K562 (cell line): ENCODE data around the gene PCNX3. TPM values are rescaled to one million over a fixed set of nuclear protein-coding genes. Genes with fewer than 3 reads are reported as not detected.

ENCODE experiments used
- ATAC-seq: fragments of 200-7000 bp; cut with Tn5 transposase; 3 replicates; pipeline ENCODE4 v1.9.1; 2020; ENCODE audit warnings: moderate library complexity
- BruUV-seq: library from RNA; stranded (reverse); fragments of 400-500 nt; replicated peaks from 2 replicates; lab custom pipeline; 2021; lab: Mats Ljungman, UMichigan
- CTCF ChIA-PET: fragments of 300-600 bp; formaldehyde crosslinking; extraction: SDS; loops from one replicate; lab custom pipeline; 2021; ENCODE audit warnings: low intra/inter-chr PET ratio; lab: Yijun Ruan, JAX
- POLR2A ChIA-PET: fragments of 300-600, 350-650 bp; sonication (Branson Sonifier 250); formaldehyde crosslinking; extraction: SDS; loops from one replicate; lab custom pipeline; 2021; ENCODE audit warnings: antibody characterized with exemption, inconsistent platforms; lab: Yijun Ruan, JAX
- DNase-seq, 4 experiments: peaks; one replicate each; pipeline versions ENCODE4 v3.0.0 to v3.0.0-alpha.2; 2011 to 2018; ENCODE audit warnings: low spot score in 3 of 4, mixed read lengths in 3 of 4; ENCODE audit errors: extremely low read depth in 1 of 4
- FAIRE-seq: peaks from 2 replicates; lab custom pipeline; 2011; peaks lifted over from hg19 to GRCh38; lab: Jason Lieb, UNC
- H2AFZ ChIP-seq: 2 replicates; pipeline ENCODE4 v1.6.0; 2011; ENCODE audit warnings: low read depth, low read length, control low read depth, inconsistent platforms
- H3K27ac ChIP-seq: fragments of 200-600 bp; 3 replicates; pipeline ENCODE4 v1.8.0; 2011; ENCODE audit warnings: low read depth, mild to moderate bottlenecking, control low read depth, inconsistent platforms, low read length, moderate library complexity, mixed read lengths; ENCODE audit errors: extremely low read depth
- H3K27me3 ChIP-seq, 2 experiments: fragments of 300-600 bp in 1 of 2; 2 replicates in 1 of 2; 3 replicates in 1 of 2; pipeline versions ENCODE4 v1.6.0 to v1.8.0; 2011; ENCODE audit warnings: inconsistent platforms in 2 of 2, low read length in 2 of 2, mild to moderate bottlenecking in 1 of 2, mixed read lengths in 1 of 2, moderate library complexity in 1 of 2; ENCODE audit not compliant: control insufficient read depth in 2 of 2, insufficient read depth in 2 of 2
- H3K36me3 ChIP-seq: fragments of 300-600 bp; 3 replicates; pipeline ENCODE4 v1.8.0; 2011; ENCODE audit warnings: mild to moderate bottlenecking, low read length, inconsistent platforms; ENCODE audit not compliant: control insufficient read depth, insufficient read depth
- H3K4me1 ChIP-seq, 2 experiments: fragments of 200-600 bp in 1 of 2; replicated peaks in 1 of 2; 2 replicates in 1 of 2; 3 replicates in 1 of 2; pipeline versions ENCODE4 v1.5.1 to v1.8.0; 2011; ENCODE audit warnings: inconsistent platforms in 2 of 2, low read length in 2 of 2, mild to moderate bottlenecking in 1 of 2, mixed read lengths in 1 of 2, moderate library complexity in 1 of 2; ENCODE audit not compliant: control insufficient read depth in 2 of 2, insufficient read depth in 2 of 2
- H3K4me2 ChIP-seq: 2 replicates; pipeline ENCODE4 v1.6.1; 2011; ENCODE audit warnings: low read length, control low read depth, inconsistent platforms, mixed read lengths; ENCODE audit not compliant: insufficient read depth
- H3K4me3 ChIP-seq: fragments of 200-600 bp; sonication (generic), shearing (Covaris generic); 2 replicates; pipeline ENCODE4 v1.5.1; 2016; ENCODE audit warnings: control low read depth, inconsistent platforms
- H3K79me2 ChIP-seq: fragments of 200-600 bp; 3 replicates; pipeline ENCODE4 v1.8.0; 2011; ENCODE audit warnings: low read length, inconsistent platforms; ENCODE audit not compliant: control insufficient read depth, insufficient read depth
- H3K9ac ChIP-seq, 2 experiments: 2 replicates each; pipeline versions ENCODE4 v1.6.0 to v1.6.1; 2011; ENCODE audit warnings: low read depth in 2 of 2, low read length in 2 of 2, control low read depth in 1 of 2, inconsistent platforms in 1 of 2, mild to moderate bottlenecking in 1 of 2, mixed read lengths in 1 of 2; ENCODE audit not compliant: insufficient read depth in 1 of 2
- H3K9me1 ChIP-seq: one replicate; pipeline ENCODE4 v1.6.0; 2011; ENCODE audit warnings: inconsistent platforms, mild to moderate bottlenecking, low read length, moderate library complexity; ENCODE audit not compliant: control insufficient read depth, insufficient read depth
- H3K9me3 ChIP-seq: replicated peaks from 2 replicates; pipeline ENCODE4 v1.5.1; 2011; ENCODE audit warnings: low read depth, low read length, inconsistent platforms; ENCODE audit not compliant: control insufficient read depth, insufficient read depth
- H4K20me1 ChIP-seq: replicated peaks from 2 replicates; pipeline ENCODE4 v1.6.1; 2011; ENCODE audit warnings: low read length, inconsistent platforms, mixed read lengths; ENCODE audit not compliant: control insufficient read depth, insufficient read depth
- ASH1L ChIP-seq: fragments of 450-650 bp; IDR thresholded peaks from 2 replicates; pipeline ENCODE4 v1.6.1; 2018; ENCODE audit warnings: borderline replicate concordance, mild to moderate bottlenecking, low read depth; ENCODE audit not compliant: partially characterized antibody
- CBX8 ChIP-seq: fragments of 200-600 bp; sonication (generic); IDR thresholded peaks from 2 replicates; pipeline ENCODE4 v1.6.1; 2012; ENCODE audit warnings: borderline replicate concordance, mixed run types, low read depth, mild to moderate bottlenecking, moderate library complexity, mixed read lengths, low read length, control low read depth, inconsistent platforms; ENCODE audit not compliant: poor library complexity, severe bottlenecking; ENCODE audit errors: extremely low read depth
- FIP1L1 ChIP-seq: fragments of 200-400 bp; formaldehyde crosslinking; IDR thresholded peaks from 2 replicates; pipeline ENCODE4 v1.6.1; 2018; ENCODE audit warnings: mild to moderate bottlenecking, low read depth, low read length; ENCODE audit not compliant: poor library complexity, severe bottlenecking
- GABPA ChIP-seq: fragments of 200-800 bp; sonication (Bioruptor generic); conservative IDR thresholded peaks from 2 replicates; pipeline ENCODE4 v1.6.1; 2016; ENCODE audit warnings: low read depth, missing genetic modification characterization, missing compliant biosample characterization
- HMG20A ChIP-seq: fragments of 450-650 bp; formaldehyde crosslinking; conservative IDR thresholded peaks from 2 replicates; pipeline ENCODE4 v1.4.0; 2020; ENCODE audit warnings: mild to moderate bottlenecking, mixed read lengths
- NFIC ChIP-seq: fragments of 450-650 bp; IDR thresholded peaks from 2 replicates; pipeline ENCODE4 v1.6.1; 2017; ENCODE audit warnings: mild to moderate bottlenecking, inconsistent platforms
- PHTF2 ChIP-seq: fragments of 250-450 bp; sonication (Bioruptor Pico); IDR thresholded peaks from 2 replicates; pipeline ENCODE4 v1.5.0; 2021; ENCODE audit warnings: mild to moderate bottlenecking
- TFAM ChIP-seq: fragments of 250-450 bp; sonication (Bioruptor Pico); conservative IDR thresholded peaks from 2 replicates; pipeline ENCODE4 v1.5.0; 2021; ENCODE audit warnings: mild to moderate bottlenecking, moderate library complexity
- U2AF2 ChIP-seq: fragments of 200-400 bp; formaldehyde crosslinking; optimal IDR thresholded peaks from 2 replicates; pipeline ENCODE3; 2017; ENCODE audit warnings: low read depth, mild to moderate bottlenecking, low read length
- XRCC4 ChIP-seq: IDR thresholded peaks from one replicate; pipeline ENCODE4 v1.6.1; 2011; ENCODE audit not compliant: insufficient read depth, insufficient read length; ENCODE audit errors: extremely low read depth
- ZNF140 ChIP-seq: fragments of 250-450 bp; sonication (Bioruptor Pico); IDR thresholded peaks from 2 replicates; pipeline ENCODE4 v1.8.0; 2021; ENCODE audit warnings: moderate library complexity, mild to moderate bottlenecking, inconsistent platforms
- ZNF639 ChIP-seq, 2 experiments: fragments of 200-800 bp in 1 of 2; sonication (Bioruptor generic) in 1 of 2; sonication (generic) in 1 of 2; formaldehyde crosslinking in 1 of 2; IDR thresholded peaks in 1 of 2; conservative IDR thresholded peaks in 1 of 2; 2 replicates each; pipeline versions ENCODE4 v1.5.0 to v1.6.1; 2016 to 2020; ENCODE audit warnings: missing compliant biosample characterization in 1 of 2, missing genetic modification characterization in 1 of 2, missing genetic modification reagents in 1 of 2
- WGBS: fragments of 100-300 bp; shearing (Covaris generic); methylation state at CpG from one replicate; pipeline ENCODE4 v1.1.6; 2016; ENCODE audit warnings: low coverage, mixed read lengths; ENCODE audit not compliant: insufficient coverage; ENCODE audit errors: missing lambda C conversion rate; 5-methylcytosine and 5-hydroxymethylcytosine counted together
- in situ Hi-C: fragments of 300-500 bp; cut with MboI; formaldehyde crosslinking; loops from 4 replicates; pipeline ENCODE4 v1.15.0; 2018; ENCODE audit warnings: inconsistent platforms, mixed read lengths
- intact Hi-C: fragments of 100-400 bp; cut with micrococcal nuclease; formaldehyde crosslinking; loops from 2 replicates; pipeline ENCODE4 v1.14.2; 2022
- polyA plus RNA-seq, 8 experiments: library from polyadenylated mRNA; depleted of rRNA in 4 of 8; stranded (reverse) in 5 of 8; unstranded in 3 of 8; fragments of >200 nt; fragmentation: Nextera tagmentation in 2 of 8; fragmentation: Illumina TruSeq in 1 of 8; extraction: Ambion mirVana in 2 of 8; extraction: Trizol in 1 of 8; gene quantifications; 2 replicates each; pipeline versions ENCODE4 v1.2.1 to v1.2.3, GENCODE V29; 2011 to 2014; ENCODE audit warnings: inconsistent platforms in 1 of 8, missing spikeins in 1 of 8
- total RNA-seq, 7 experiments: library from RNA; depleted of rRNA in 6 of 7; stranded (reverse); fragments of >200 nt in 6 of 7; fragmentation: Illumina TruSeq in 2 of 7; extraction: Trizol in 2 of 7; gene quantifications; 2 replicates each; pipeline versions ENCODE4 v1.2.1 to v1.2.3, GENCODE V29; 2011 to 2021; ENCODE audit warnings: low replicate concordance in 1 of 7
- TF ChIP-seq, protein P1 (sequence below): fragments of 250-450 bp; sonication (Bioruptor Pico); IDR thresholded peaks from 2 replicates; pipeline ENCODE4 v1.8.0; 2022; ENCODE audit warnings: inconsistent platforms
- TF ChIP-seq, protein P2 (sequence below): fragments of 450-650 bp; IDR thresholded peaks from 2 replicates; pipeline ENCODE4 v1.6.1; 2018; ENCODE audit not compliant: partially characterized antibody

The PCNX3 gene
- total and polyA plus RNA-seq, 9 of the 15 experiments (the other 6 are each of a cell fraction or from before 2014, with no cell fraction given) = 0.11 to 47.8 (median 12.8) TPM

- H3K4me2 ChIP-seq = no peak overlapping the region
- H2AFZ ChIP-seq = no peak overlapping the region
- intact Hi-C loops = no loop called here
- FAIRE-seq (no peak), ATAC-seq (no peak), DNase-seq (no peak)
- peaks cover 83% of the 10 kb centered on the region for H3K36me3 ChIP-seq
- H3K4me3 ChIP-seq = no peak overlapping the region
- H3K27me3 ChIP-seq = no peaks in the 10 kb centered on the region
- H3K27ac ChIP-seq = no peak overlapping the region
- ChIA-PET CTCF (no interaction called here), POLR2A (interaction anchor here (0.5 to 1.1 kb wide), 5 partner anchors 13 to 159 kb away, joined by 3 to 4 read pairs (median 3); partner anchors contain the start of gene MALAT1)
- peaks cover 19 to 29% of the 10 kb centered on the region in 2 experiments for H3K4me1 ChIP-seq
- in situ Hi-C loops = no loop called here
- H3K9ac ChIP-seq = no peak overlapping the region
- H3K9me1 ChIP-seq = peaks cover 5% of the 10 kb centered on the region
- no peaks in the 10 kb centered on the region for H3K9me3 ChIP-seq
- H3K79me2 ChIP-seq = peaks cover 21% of the 10 kb centered on the region
- H4K20me1 ChIP-seq = 0 out of 2 replicates have a peak, but pooled peaks cover 4% of the 10 kb centered on the region
- BruUV-seq = no TSS peak
- 88% methylated on average over 7 of the region's 7 CpGs for whole genome bisulfite sequencing
- TF ChIP-seq XRCC4 (no peak), PHTF2 (CRISPR knock-in tag) (no peak), ZNF639 (CRISPR knock-in tag; conservative IDR thresholded peaks at IDR 0.05 in 1 of 2, IDR thresholded peaks at IDR 0.05 in 1 of 2) (no peak), HMG20A (no peak), NFIC (no peak), ZNF140 (CRISPR knock-in tag) (no peak), CBX8 (no peak), TFAM (CRISPR knock-in tag) (no peak), FIP1L1 (no peak), U2AF2 (no peak), GABPA (tag) (no peak), ASH1L (no peak)
- TF ChIP-seq, protein P1, sequence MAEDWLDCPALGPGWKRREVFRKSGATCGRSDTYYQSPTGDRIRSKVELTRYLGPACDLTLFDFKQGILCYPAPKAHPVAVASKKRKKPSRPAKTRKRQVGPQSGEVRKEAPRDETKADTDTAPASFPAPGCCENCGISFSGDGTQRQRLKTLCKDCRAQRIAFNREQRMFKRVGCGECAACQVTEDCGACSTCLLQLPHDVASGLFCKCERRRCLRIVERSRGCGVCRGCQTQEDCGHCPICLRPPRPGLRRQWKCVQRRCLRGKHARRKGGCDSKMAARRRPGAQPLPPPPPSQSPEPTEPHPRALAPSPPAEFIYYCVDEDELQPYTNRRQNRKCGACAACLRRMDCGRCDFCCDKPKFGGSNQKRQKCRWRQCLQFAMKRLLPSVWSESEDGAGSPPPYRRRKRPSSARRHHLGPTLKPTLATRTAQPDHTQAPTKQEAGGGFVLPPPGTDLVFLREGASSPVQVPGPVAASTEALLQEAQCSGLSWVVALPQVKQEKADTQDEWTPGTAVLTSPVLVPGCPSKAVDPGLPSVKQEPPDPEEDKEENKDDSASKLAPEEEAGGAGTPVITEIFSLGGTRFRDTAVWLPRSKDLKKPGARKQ (CRISPR knock-in tag) = no peak
- TF ChIP-seq, protein P2, sequence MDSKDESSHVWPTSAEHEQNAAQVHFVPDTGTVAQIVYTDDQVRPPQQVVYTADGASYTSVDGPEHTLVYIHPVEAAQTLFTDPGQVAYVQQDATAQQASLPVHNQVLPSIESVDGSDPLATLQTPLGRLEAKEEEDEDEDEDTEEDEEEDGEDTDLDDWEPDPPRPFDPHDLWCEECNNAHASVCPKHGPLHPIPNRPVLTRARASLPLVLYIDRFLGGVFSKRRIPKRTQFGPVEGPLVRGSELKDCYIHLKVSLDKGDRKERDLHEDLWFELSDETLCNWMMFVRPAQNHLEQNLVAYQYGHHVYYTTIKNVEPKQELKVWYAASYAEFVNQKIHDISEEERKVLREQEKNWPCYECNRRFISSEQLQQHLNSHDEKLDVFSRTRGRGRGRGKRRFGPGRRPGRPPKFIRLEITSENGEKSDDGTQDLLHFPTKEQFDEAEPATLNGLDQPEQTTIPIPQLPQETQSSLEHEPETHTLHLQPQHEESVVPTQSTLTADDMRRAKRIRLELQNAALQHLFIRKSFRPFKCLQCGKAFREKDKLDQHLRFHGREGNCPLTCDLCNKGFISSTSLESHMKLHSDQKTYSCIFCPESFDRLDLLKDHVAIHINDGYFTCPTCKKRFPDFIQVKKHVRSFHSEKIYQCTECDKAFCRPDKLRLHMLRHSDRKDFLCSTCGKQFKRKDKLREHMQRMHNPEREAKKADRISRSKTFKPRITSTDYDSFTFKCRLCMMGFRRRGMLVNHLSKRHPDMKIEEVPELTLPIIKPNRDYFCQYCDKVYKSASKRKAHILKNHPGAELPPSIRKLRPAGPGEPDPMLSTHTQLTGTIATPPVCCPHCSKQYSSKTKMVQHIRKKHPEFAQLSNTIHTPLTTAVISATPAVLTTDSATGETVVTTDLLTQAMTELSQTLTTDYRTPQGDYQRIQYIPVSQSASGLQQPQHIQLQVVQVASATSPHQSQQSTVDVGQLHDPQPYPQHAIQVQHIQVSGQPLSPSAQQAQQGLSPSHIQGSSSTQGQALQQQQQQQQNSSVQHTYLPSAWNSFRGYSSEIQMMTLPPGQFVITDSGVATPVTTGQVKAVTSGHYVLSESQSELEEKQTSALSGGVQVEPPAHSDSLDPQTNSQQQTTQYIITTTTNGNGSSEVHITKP = no peak
Observed at GRCh38 chr11:65657426-65657825, 41.9 kb downstream of the PCNX3 start.
